Stomach (tissue), 9 donors: ENCODE results near the gene GIMD1. TPM values are rescaled to one million over a fixed set of nuclear protein-coding genes. Genes with fewer than 3 reads are reported as not detected.

Experiments
- DNase-seq, 2 donors: peaks; one replicate each; pipeline versions ENCODE4 v3.0.0 to v3.0.0-alpha.2; 2013 to 2019
- H3K27ac ChIP-seq, 5 donors: fragments of 200-600 bp in 4 of 5; sonication (generic) in 4 of 5; one replicate each; pipeline ENCODE4 v1.5.1; 2013 to 2019; ENCODE audit warnings: mild to moderate bottlenecking in 1 of 5, moderate library complexity in 1 of 5
- H3K27me3 ChIP-seq, 3 donors: fragments of 200-600 bp; sonication (generic); one replicate each; pipeline ENCODE4 v1.5.1; 2017 to 2019; ENCODE audit warnings: mixed run types in 1 of 3
- H3K36me3 ChIP-seq, 4 donors: fragments of 200-600 bp; sonication (generic); 1 replicate in 3 of 4; 2 replicates in 1 of 4; pipeline ENCODE4 v1.5.1; 2016 to 2019
- H3K4me1 ChIP-seq, 4 donors: fragments of 200-600 bp; sonication (generic); one replicate each; pipeline ENCODE4 v1.5.1; 2016 to 2019
- H3K4me3 ChIP-seq, 4 donors: fragments of 200-600 bp; sonication (generic) in 3 of 4; one replicate each; pipeline ENCODE4 v1.5.1; 2016 to 2019; ENCODE audit warnings: mild to moderate bottlenecking in 1 of 4
- H3K9me3 ChIP-seq, 4 donors: fragments of 200-600 bp; sonication (generic); one replicate each; pipeline ENCODE4 v1.5.1; 2016 to 2019
- CTCF ChIP-seq, 7 experiments: fragments of 450-650 bp in 4 of 7; fragments of 200-600 bp in 3 of 7; sonication (generic) in 3 of 7; IDR thresholded peaks; one replicate each; pipeline ENCODE4 v1.5.1; 2016 to 2019; ENCODE audit warnings: antibody characterized with exemption in 7 of 7, control low read depth in 2 of 7, mild to moderate bottlenecking in 1 of 7
- EP300 ChIP-seq: sonication (generic); formaldehyde crosslinking; IDR thresholded peaks from one replicate; pipeline ENCODE4 v1.6.1; 2017; ENCODE audit warnings: antibody characterized with exemption
- POLR2A ChIP-seq, 4 donors: fragments of 450-650 bp; IDR thresholded peaks; one replicate each; pipeline ENCODE4 v1.6.1; 2016; ENCODE audit warnings: antibody characterized with exemption in 4 of 4, control low read depth in 2 of 4, mild to moderate bottlenecking in 1 of 4, moderate library complexity in 1 of 4
- POLR2AphosphoS5 ChIP-seq, 3 donors: sonication (generic); formaldehyde crosslinking; IDR thresholded peaks; one replicate each; pipeline ENCODE4 v1.6.1; 2016; ENCODE audit warnings: antibody characterized with exemption in 3 of 3
- WGBS, 5 donors: extraction: QIAGEN DNeasy Blood & Tissue Kit in 3 of 5; methylation state at CpG; one replicate each; pipeline versions ENCODE4 v1.1.5 to v1.1.7; 2013 to 2018; 5-methylcytosine and 5-hydroxymethylcytosine counted together
- intact Hi-C: fragments of 100-400 bp; cut with DNase I; formaldehyde crosslinking; loops from one replicate; pipeline ENCODE4 v1.15.1; 2023; ENCODE audit warnings: low total_unique reads
- polyA plus RNA-seq, 3 donors: library from polyadenylated mRNA; stranded (reverse); fragments of 200-250 nt; gene quantifications; one replicate each; pipeline ENCODE4 v1.2.3, GENCODE V29; 2013
- total RNA-seq, 5 donors: library from RNA; depleted of rRNA; stranded (reverse); fragments of >200 nt; gene quantifications; one replicate each; pipeline versions ENCODE4 v1.1.0 to v1.2.3, GENCODE V29; 2014 to 2016
- donor health status: healthy with polysubstance abuse.
- donor health status: Bipolar disorder and iron deficiency.
- donor health status: healthy.

GIMD1 gene
- total and polyA plus RNA-seq, 8 donors = not detected

GRCh38 chr4:106351016-106351415, 17.6 kb downstream of the GIMD1 start:
- no peak for DNase-seq
- Histone ChIP-seq H3K27ac (no peak overlapping the region), H3K4me3 (no peak overlapping the region), H3K36me3 (peaks cover 4 to 62% (median 41%) of the 10 kb centered on the region in 4 donors), H3K9me3 (no peaks in the 10 kb centered on the region), H3K27me3 (no peaks in the 10 kb centered on the region), H3K4me1 (no peaks in the 10 kb centered on the region)
- intact Hi-C loops = no loop called here
- no peak for TF ChIP-seq POLR2AphosphoS5 (IDR thresholded peaks at IDR 0.05)
- TF ChIP-seq POLR2A (IDR thresholded peaks at IDR 0.05) = no peak
- no peak for TF ChIP-seq EP300
- TF ChIP-seq CTCF (IDR thresholded peaks at IDR 0.05) = no peak

GRCh38 chr4:106347167-106347566, 21.4 kb downstream of the GIMD1 start:
- H3K27me3 ChIP-seq = no peaks in the 10 kb centered on the region
- no peak overlapping the region for H3K27ac ChIP-seq
- TF ChIP-seq EP300 = no peak
- TF ChIP-seq POLR2A (IDR thresholded peaks at IDR 0.05) = no peak
- no peak for TF ChIP-seq POLR2AphosphoS5 (IDR thresholded peaks at IDR 0.05)
- TF ChIP-seq CTCF (IDR thresholded peaks at IDR 0.05) = no peak
- H3K36me3 ChIP-seq = peaks cover 4 to 60% (median 44%) of the 10 kb centered on the region in 4 donors
- intact Hi-C loops = no loop called here
- DNase-seq = no peak
- 95 to 98% (median 97%) methylated on average over 1 of the region's 1 CpG for WGBS, 5 donors
- no peaks in the 10 kb centered on the region for H3K9me3 ChIP-seq
- H3K4me1 ChIP-seq = peaks cover 0 to 6% (median 0%) of the 10 kb centered on the region in 4 donors
- H3K4me3 ChIP-seq = no peak overlapping the region

GRCh38 chr4:106344647-106344970, 24.0 kb downstream of the GIMD1 start:
- DNase-seq = no peak
- H3K4me3 ChIP-seq = no peak overlapping the region
- WGBS, 5 donors = 88 to 97% (median 92%) methylated on average over 1 of the region's 1 CpG
- intact Hi-C loops = no loop called here
- peaks cover 4 to 59% (median 46%) of the 10 kb centered on the region in 4 donors for H3K36me3 ChIP-seq
- H3K4me1 ChIP-seq = peaks cover 0 to 9% (median 0%) of the 10 kb centered on the region in 4 donors
- no peaks in the 10 kb centered on the region for H3K9me3 ChIP-seq
- no peak overlapping the region for H3K27ac ChIP-seq
- TF ChIP-seq CTCF (IDR thresholded peaks at IDR 0.05) (no peak), POLR2A (IDR thresholded peaks at IDR 0.05) (no peak), EP300 (no peak), POLR2AphosphoS5 (IDR thresholded peaks at IDR 0.05) (no peak)
- H3K27me3 ChIP-seq = no peaks in the 10 kb centered on the region

GRCh38 chr4:106343865-106344646, 24.5 kb downstream of the GIMD1 start:
- intact Hi-C loops = no loop called here
- Histone ChIP-seq H3K36me3 (peaks cover 4 to 59% (median 46%) of the 10 kb centered on the region in 4 donors), H3K27ac (no peak overlapping the region), H3K4me3 (no peak overlapping the region), H3K9me3 (no peaks in the 10 kb centered on the region), H3K4me1 (peaks cover 0 to 9% (median 0%) of the 10 kb centered on the region in 4 donors), H3K27me3 (no peaks in the 10 kb centered on the region)
- WGBS, 5 donors = 84 to 98% (median 91%) methylated on average over 2 of the region's 2 CpGs
- DNase-seq = no peak
- TF ChIP-seq POLR2A (IDR thresholded peaks at IDR 0.05) = no peak
- no peak for TF ChIP-seq POLR2AphosphoS5 (IDR thresholded peaks at IDR 0.05)

- H3K9me3 ChIP-seq = peaks cover 0 to 12% (median 4%) of the 10 kb centered on the region in 4 donors
- no peak overlapping the region for H3K27ac ChIP-seq
- TF ChIP-seq CTCF (IDR thresholded peaks at IDR 0.05) (no peak), POLR2A (IDR thresholded peaks at IDR 0.05) (no peak), POLR2AphosphoS5 (IDR thresholded peaks at IDR 0.05) (no peak), EP300 (no peak)
- intact Hi-C loops = no loop called here
- WGBS, 5 donors = 88 to 100% (median 95%) methylated on average over 1 of the region's 1 CpG
- H3K27me3 ChIP-seq = no peaks in the 10 kb centered on the region
- H3K4me3 ChIP-seq = no peak overlapping the region
- DNase-seq = no peak
- peaks cover 0 to 9% (median 0%) of the 10 kb centered on the region in 4 donors for H3K4me1 ChIP-seq
- peaks cover 25 to 61% (median 54%) of the 10 kb centered on the region in 4 donors for H3K36me3 ChIP-seq
Measured at GRCh38 chr4:106340774-106341173, 27.8 kb downstream of the GIMD1 start.
